HG02763 (cell line): Measurements from ENCODE around the gene SLC25A44.
"Not testable (repeated sequence)": the region's sequence is repeated elsewhere in the genome, so short reads cannot be mapped to it uniquely, and the experiment has no call there.

ENCODE experiments used
- ATAC-seq: cut with Tn5 transposase; IDR thresholded peaks from one replicate; pipeline ENCODE4 v1.9.1; 2021; ENCODE audit warnings: mild to moderate bottlenecking, moderate library complexity; ENCODE audit not compliant: unreplicated experiment

The SLC25A44 gene

DNA sequence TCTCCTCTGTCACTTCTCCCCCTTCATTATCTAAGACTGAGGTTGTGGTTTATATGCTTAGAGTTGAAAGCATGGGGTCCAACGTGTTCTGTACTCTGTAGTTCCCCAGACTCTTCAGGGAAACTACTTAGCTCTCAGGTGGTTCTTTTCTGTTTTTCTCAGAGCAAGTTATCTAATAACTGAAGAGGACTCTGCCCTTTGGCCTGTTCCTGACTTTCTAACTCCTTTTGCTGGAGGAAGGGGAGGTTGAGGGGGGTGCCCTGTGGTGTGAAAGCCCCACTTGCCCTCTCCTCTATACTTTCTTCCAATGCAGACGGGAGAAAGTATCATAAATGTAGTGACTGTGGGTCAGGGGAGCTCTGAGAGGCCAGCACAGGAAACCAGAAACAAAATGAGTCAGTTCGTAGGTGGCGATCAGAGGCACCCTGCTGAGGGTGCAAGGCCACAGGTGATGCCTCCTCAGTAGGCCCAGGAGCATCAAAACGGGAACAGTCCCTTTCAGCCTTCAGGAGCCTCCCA is 5.0 kb downstream of the SLC25A44 start:
- ATAC-seq = no peak

- no peak for ATAC-seq
These were observed 6.1 kb downstream of the SLC25A44 start for GRCh38 chr1:156200044-156200443.

DNA sequence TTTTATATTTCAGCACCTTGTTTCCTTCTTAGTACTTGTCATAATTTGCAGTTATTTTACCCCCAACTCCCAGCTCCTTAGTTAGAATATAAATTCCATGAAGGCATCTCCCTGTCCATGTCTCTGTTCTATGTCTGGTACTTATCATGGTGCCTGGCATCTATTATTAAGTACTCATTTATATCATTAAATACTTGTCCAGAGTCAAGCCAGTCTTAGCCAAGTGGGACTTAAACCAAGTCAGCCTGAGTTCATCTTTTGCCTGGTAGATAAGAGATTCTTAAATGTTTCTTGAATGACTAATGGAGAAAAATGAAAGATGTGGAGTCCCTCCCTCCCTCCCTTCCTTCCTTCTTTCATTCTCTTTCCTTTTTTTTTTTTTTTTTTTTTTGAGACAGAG is 9.4 kb downstream of the SLC25A44 start:
- no peak for ATAC-seq

- no peak for ATAC-seq
These were observed 10.8 kb downstream of the SLC25A44 start for GRCh38 chr1:156204686-156205085.

- no peak for ATAC-seq
These were observed 17.3 kb downstream of the SLC25A44 start for GRCh38 chr1:156211243-156211642.

GRCh38 chr1:156212130-156212529 is 18.2 kb downstream of the SLC25A44 start:
- ATAC-seq = no peak

DNA sequence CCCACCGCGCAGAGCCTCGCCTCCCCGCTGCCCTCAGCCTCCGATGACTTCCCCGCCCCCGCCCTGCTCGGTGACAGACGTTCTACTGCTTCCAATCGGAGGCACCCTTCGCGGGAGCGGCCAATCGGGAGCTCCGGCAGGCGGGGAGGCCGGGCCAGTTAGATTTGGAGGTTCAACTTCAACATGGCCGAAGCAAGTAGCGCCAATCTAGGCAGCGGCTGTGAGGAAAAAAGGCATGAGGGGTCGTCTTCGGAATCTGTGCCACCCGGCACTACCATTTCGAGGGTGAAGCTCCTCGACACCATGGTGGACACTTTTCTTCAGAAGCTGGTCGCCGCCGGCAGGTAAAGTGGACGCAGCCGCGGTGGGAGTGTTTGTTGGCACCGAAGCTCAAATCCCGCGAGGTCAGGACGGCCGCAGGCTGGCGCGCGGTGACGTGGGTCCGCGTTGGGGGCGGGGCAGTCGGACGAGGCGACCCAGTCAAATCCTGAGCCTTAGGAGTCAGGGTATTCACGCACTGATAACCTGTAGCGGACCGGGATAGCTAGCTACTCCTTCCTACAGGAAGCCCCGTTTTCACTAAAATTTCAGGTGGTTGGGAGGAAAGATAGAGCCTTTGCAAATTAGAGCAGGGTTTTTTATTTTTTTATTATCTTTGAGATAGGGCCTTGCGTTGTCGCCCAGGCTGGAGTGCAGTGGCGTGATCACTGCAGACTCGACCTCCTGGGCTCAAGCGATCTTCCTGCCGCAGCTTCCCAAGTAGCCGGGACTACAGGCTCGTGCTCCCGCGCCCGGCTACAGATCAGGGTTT is 19.1 kb downstream of the SLC25A44 start, which contains the start of gene PMF1:
TSS of gene PMF1 (plus strand) at position 175 of the 811 bp plus-strand sequence. CDS start at position 184, 9 bp downstream.
- ATAC-seq = peak; percentile 90

- ATAC-seq = no peak
These were observed 19.7 kb downstream of the SLC25A44 start for GRCh38 chr1:156213644-156213966.

DNA sequence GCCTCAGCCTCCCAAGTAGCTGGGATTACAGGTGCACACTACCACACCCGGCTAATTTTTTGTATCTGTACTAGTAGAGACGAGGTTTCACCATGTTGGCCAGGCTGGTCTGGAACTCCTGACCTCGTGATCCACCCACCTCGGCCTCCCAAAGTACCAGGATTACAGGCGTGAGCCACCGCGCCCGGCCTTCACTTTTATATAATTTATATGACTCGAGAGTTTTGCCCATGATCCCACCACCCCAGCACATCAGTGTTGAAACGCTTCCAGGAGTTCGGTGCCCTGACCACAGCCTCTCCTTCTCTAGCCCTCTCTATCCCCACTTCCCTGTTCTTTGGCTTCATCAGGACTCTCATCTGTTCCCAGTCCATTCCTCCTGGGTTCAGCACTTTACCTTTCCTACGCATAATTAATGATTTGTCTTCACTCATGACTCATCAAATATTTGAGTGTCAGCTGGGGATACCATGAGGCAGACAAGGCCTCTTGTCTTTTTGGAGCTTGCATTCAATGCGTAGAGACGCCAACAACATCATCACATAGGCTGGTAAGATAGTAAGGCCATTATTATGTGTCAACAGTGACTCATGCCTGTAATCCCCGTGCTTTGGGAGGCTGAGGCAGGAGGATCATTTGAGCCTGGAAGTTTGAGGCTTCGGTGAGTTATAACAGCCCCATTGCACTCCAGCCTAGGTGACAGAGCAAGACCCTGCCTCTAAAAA is 20.3 kb downstream of the SLC25A44 start:
- ATAC-seq = no peak

- not testable (repeated sequence) for ATAC-seq
These were observed 22.6 kb downstream of the SLC25A44 start for GRCh38 chr1:156216361-156217086.

GRCh38 chr1:156217871-156218270 is 24.0 kb downstream of the SLC25A44 start:
- no peak for ATAC-seq

GRCh38 chr1:156220226-156220625 is 26.3 kb downstream of the SLC25A44 start:
- no peak for ATAC-seq

DNA sequence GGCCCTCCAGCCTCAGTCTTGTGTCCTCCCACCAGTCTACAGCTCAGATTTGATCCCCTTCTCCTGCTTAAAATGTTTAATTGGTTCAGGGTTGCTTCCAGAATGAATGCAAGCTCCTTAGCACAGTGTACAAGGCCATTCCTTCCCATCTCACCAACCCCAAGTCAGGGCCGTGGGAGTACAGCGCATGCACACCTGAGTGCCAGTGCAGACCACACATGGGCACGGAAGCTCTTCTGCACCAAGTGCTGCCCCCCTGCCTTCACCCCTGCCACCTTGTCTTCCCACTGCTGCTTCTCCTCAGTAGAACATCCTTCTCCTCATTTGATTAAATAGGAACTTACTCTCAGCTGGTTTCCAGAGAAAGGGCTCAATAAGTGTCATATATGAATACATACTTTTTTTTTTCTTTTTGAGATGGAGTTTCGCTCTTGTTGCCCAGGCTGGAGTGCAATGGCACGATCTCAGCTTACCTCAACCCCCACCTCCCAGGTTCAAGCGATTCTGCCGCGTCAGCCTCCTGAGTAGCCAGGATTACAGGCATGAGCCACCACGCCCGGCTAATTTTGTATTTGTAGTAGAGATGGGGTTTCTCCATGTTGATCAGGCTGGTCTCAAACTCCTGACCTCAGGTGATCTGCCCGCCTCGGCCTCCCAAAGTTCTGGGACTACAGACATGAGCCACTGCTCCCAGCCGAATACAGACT is 28.2 kb downstream of the SLC25A44 start:
- ATAC-seq = no peak

DNA sequence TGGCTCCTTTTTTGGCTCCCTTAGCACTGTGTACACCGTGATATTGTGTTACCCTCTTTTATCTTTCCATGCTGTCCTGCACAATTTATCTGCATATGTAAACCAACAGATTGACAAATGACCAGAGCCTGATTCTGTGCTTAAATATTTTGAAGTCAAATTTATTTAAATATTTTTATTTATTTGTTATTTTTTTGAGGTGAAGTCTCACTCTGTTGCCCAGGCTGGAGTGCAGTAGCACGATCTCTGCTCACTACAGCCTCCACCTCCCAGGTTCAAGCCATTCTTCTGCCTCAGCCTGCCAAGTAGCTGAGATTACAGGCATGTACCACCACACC is 31.7 kb downstream of the SLC25A44 start:
- ATAC-seq = peak; percentile 4

DNA sequence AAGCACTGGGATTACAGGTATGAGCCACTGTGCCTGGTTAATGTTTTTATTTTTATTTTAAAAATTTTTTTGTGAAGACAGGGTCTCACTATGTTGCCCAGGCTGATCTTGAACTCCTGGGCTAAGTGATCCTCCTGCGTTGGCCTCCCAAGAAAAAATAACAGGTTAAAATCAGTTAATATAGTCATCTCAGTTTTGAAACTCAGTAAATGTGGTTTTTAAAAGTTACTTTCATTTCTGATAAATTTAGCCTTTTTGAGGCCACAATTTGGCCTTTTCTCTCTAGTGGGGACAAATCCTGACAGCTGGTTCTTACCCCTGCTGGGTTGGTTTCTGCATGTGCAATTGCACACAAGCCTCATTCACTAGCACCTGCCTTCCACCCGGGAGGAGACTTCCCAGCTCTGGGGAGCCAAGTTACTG is 32.2 kb downstream of the SLC25A44 start:
- peak; percentile 56 for ATAC-seq

- no peak for ATAC-seq
These were observed 32.9 kb downstream of the SLC25A44 start for GRCh38 chr1:156226782-156227181.

DNA sequence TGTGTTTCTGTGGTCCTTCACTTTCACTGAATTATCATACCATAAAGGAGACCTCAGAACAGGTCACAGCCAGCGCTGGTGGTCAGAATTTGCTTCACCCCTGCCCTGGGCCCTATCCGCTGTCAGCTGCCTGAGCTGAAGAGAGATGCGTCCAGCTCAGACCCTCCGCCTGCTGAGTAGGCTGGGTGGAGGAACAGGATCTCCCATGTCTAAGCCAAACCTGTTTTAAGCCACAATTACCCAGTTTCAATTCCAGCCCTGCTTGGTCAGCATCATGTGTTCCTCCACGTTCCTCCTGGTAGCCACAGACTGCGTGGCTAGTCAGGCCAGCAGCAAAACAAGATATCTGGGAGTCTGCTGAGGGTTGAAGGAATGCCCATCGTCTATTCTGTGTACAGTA is 34.6 kb downstream of the SLC25A44 start:
- ATAC-seq = no peak

GRCh38 chr1:156229809-156230472 is 36.0 kb downstream of the SLC25A44 start:
- ATAC-seq = no peak

- ATAC-seq = no peak
These were observed 36.6 kb downstream of the SLC25A44 start for GRCh38 chr1:156230473-156230837.

- no peak for ATAC-seq
These were observed 38.4 kb downstream of the SLC25A44 start for GRCh38 chr1:156232201-156232894.
